ENCODE measurements around the gene C18orf54.
"Not testable (repeated sequence)": the region's sequence is repeated elsewhere in the genome, so short reads cannot be mapped to it uniquely, and the experiment has no call there.

The C18orf54 gene

GRCh38 chr18:54357660-54358494 lies at the start of gene C18orf54, which contains the start of gene STARD6:
C18orf54 (plus strand) TSS chr18:54357906; CDS start chr18:54360573, 2,667 bp downstream.
STARD6 (minus strand) TSS chr18:54357858; CDS start chr18:54354573, 3,285 bp downstream.
- peak; percentile 67 for DNase-seq (ENCODE audit: low read depth, low spot score)

GRCh38 chr18:54309564-54309963 lies 48.1 kb upstream of the C18orf54 start:
- DNase-seq (ENCODE audit: low read depth, low spot score): not testable (repeated sequence)

GRCh38 chr18:54316071-54316820 lies 41.5 kb upstream of the C18orf54 start:
- DNase-seq (ENCODE audit: low read depth, low spot score): no peak

GRCh38 chr18:54323561-54323960 lies 34.1 kb upstream of the C18orf54 start:
- no peak for DNase-seq (ENCODE audit: low read depth, low spot score)

GRCh38 chr18:54323970-54324369 lies 33.7 kb upstream of the C18orf54 start:
- DNase-seq (ENCODE audit: low read depth, low spot score): no peak

GRCh38 chr18:54327818-54328217 lies 29.9 kb upstream of the C18orf54 start:
- no peak for DNase-seq (ENCODE audit: low read depth, low spot score)

GRCh38 chr18:54329787-54330186 lies 27.9 kb upstream of the C18orf54 start:
- DNase-seq (ENCODE audit: low read depth, low spot score): no peak

GRCh38 chr18:54330768-54331548 lies 26.7 kb upstream of the C18orf54 start:
- no peak for DNase-seq (ENCODE audit: low read depth, low spot score)

GRCh38 chr18:54335638-54336173 lies 22.0 kb upstream of the C18orf54 start:
- no peak for DNase-seq (ENCODE audit: low read depth, low spot score)

- DNase-seq (ENCODE audit: low read depth, low spot score): no peak
Measured at GRCh38 chr18:54338230-54338629, 19.5 kb upstream of the C18orf54 start.

- no peak for DNase-seq (ENCODE audit: low read depth, low spot score)
Measured at GRCh38 chr18:54351186-54351585, 6.5 kb upstream of the C18orf54 start.

- no peak for DNase-seq (ENCODE audit: low read depth, low spot score)
Measured at GRCh38 chr18:54357082-54357659, 535 bp upstream of the C18orf54 start.

- DNase-seq (ENCODE audit: low read depth, low spot score): no peak
Measured at GRCh38 chr18:54358495-54359040, 862 bp downstream of the C18orf54 start.

- no peak for DNase-seq (ENCODE audit: low read depth, low spot score)
Measured at GRCh38 chr18:54359233-54359632, 1.5 kb downstream of the C18orf54 start.

- DNase-seq (ENCODE audit: low read depth, low spot score): no peak
Measured at GRCh38 chr18:54360406-54360805, 2.7 kb downstream of the C18orf54 start.

GRCh38 chr18:54378057-54378456 lies 20.4 kb downstream of the C18orf54 start:
- no peak for DNase-seq (ENCODE audit: low read depth, low spot score)

GRCh38 chr18:54381640-54382039 lies 23.9 kb downstream of the C18orf54 start:
- no peak for DNase-seq (ENCODE audit: low read depth, low spot score)

GRCh38 chr18:54382076-54382475 lies 24.4 kb downstream of the C18orf54 start:
- no peak for DNase-seq (ENCODE audit: low read depth, low spot score)

GRCh38 chr18:54382733-54383252 lies 25.1 kb downstream of the C18orf54 start:
- no peak for DNase-seq (ENCODE audit: low read depth, low spot score)

GRCh38 chr18:54386043-54386442 lies 28.3 kb downstream of the C18orf54 start:
- DNase-seq (ENCODE audit: low read depth, low spot score): no peak
